Mucosa of descending colon (tissue), 3 donors: ENCODE results near the gene MARK3. TPM values are rescaled to one million over a fixed set of nuclear protein-coding genes. Genes with fewer than 3 reads are reported as not detected.

Source experiments
- ATAC-seq: fragments of 200-7000 bp; cut with Tn5 transposase; one replicate; pipeline ENCODE4 v1.9.1; 2020; ENCODE audit warnings: mild to moderate bottlenecking, moderate library complexity
- DNase-seq, 3 donors: peaks; one replicate each; pipeline ENCODE4 v3.0.0-alpha.2; 2020
- H3K36me3 ChIP-seq: fragments of 200-600 bp; one replicate; pipeline ENCODE4 v1.8.0; 2021; ENCODE audit warnings: low read depth, mild to moderate bottlenecking
- H3K4me1 ChIP-seq: fragments of 200-600 bp; one replicate; pipeline ENCODE4 v1.8.0; 2021; ENCODE audit warnings: low read depth, mild to moderate bottlenecking
- H3K4me3 ChIP-seq: fragments of 200-600 bp; one replicate; pipeline ENCODE4 v1.8.0; 2021; ENCODE audit warnings: mild to moderate bottlenecking
- H3K9me3 ChIP-seq: fragments of 200-600 bp; one replicate; pipeline ENCODE4 v1.8.0; 2021; ENCODE audit warnings: mild to moderate bottlenecking
- CTCF ChIP-seq: fragments of 200-600 bp; IDR thresholded peaks from one replicate; pipeline ENCODE4 v1.8.0; 2022; ENCODE audit warnings: antibody characterized with exemption, mild to moderate bottlenecking
- intact Hi-C, 2 donors: fragments of 100-400 bp; cut with DNase I in 1 of 2; cut with micrococcal nuclease in 1 of 2; formaldehyde crosslinking; loops; one replicate each; pipeline versions ENCODE4 v1.11.0 to v1.11.1; 2022; cut with DNase I, micrococcal nuclease
- total RNA-seq, 3 donors: library from RNA; stranded (reverse); fragmentation: NEBNext Ultra II Directional in 2 of 3; extraction: Animal tissue kit (Norgen Biotek cat#: 25700) in 2 of 3; gene quantifications; one replicate each; pipeline versions ENCODE4 v1.2.1 to v1.2.4, GENCODE V29; 2021 to 2023
- donor health status: DM: no; HTN: no; CAD: no; lungs with moderate emphysema.
- donor health status: DM: no; HTN: no; CAD: no.
- donor health status: DM: no; HTN: yes; CAD: no.

Gene MARK3
- total RNA-seq, 3 donors from 2014 or later = 60.8 to 85.7 (median 66.8) TPM

- intact Hi-C loops = no loop called here
- DNase-seq (no peak), ATAC-seq (no peak)
- H3K9me3 ChIP-seq = no peaks in the 10 kb centered on the region
- H3K4me1 ChIP-seq = no peaks in the 10 kb centered on the region
- TF ChIP-seq CTCF = no peak
- H3K4me3 ChIP-seq = no peak overlapping the region
- peaks cover 4% of the 10 kb centered on the region for H3K36me3 ChIP-seq
Observed at GRCh38 chr14:103476065-103476464, 90.8 kb downstream of the MARK3 start.

GRCh38 chr14:103476631-103477030, 91.4 kb downstream of the MARK3 start:
- ATAC-seq (no peak), DNase-seq (no peak)
- intact Hi-C loops = no loop called here
- Histone ChIP-seq H3K9me3 (no peaks in the 10 kb centered on the region), H3K4me3 (no peak overlapping the region), H3K4me1 (no peaks in the 10 kb centered on the region), H3K36me3 (peaks cover 4% of the 10 kb centered on the region)
- no peak for TF ChIP-seq CTCF

GRCh38 chr14:103480595-103480994, 95.4 kb downstream of the MARK3 start:
- TF ChIP-seq CTCF = no peak
- ATAC-seq (peak; percentile 24), DNase-seq (no peak)
- Histone ChIP-seq H3K36me3 (peaks cover 3% of the 10 kb centered on the region), H3K4me3 (no peak overlapping the region), H3K9me3 (no peaks in the 10 kb centered on the region), H3K4me1 (no peaks in the 10 kb centered on the region)
- intact Hi-C loops = no loop called here

GRCh38 chr14:103483600-103483999, 98.4 kb downstream of the MARK3 start:
- intact Hi-C loops = no loop called here
- H3K4me3 ChIP-seq = no peak overlapping the region
- H3K9me3 ChIP-seq = no peaks in the 10 kb centered on the region
- peaks cover 3% of the 10 kb centered on the region for H3K36me3 ChIP-seq
- no peaks in the 10 kb centered on the region for H3K4me1 ChIP-seq
- DNase-seq (no peak), ATAC-seq (no peak)
- TF ChIP-seq CTCF = no peak

GRCh38 chr14:103485504-103485903, 100.3 kb downstream of the MARK3 start:
- H3K4me1 ChIP-seq = no peaks in the 10 kb centered on the region
- DNase-seq (no peak), ATAC-seq (no peak)
- no peak overlapping the region for H3K4me3 ChIP-seq
- H3K9me3 ChIP-seq = no peaks in the 10 kb centered on the region
- peaks cover 3% of the 10 kb centered on the region for H3K36me3 ChIP-seq
- TF ChIP-seq CTCF = no peak
- intact Hi-C loops = no loop called here

GRCh38 chr14:103488071-103488470, 102.9 kb downstream of the MARK3 start:
- Histone ChIP-seq H3K4me1 (no peaks in the 10 kb centered on the region), H3K36me3 (peaks cover 3% of the 10 kb centered on the region), H3K9me3 (no peaks in the 10 kb centered on the region), H3K4me3 (no peak overlapping the region)
- TF ChIP-seq CTCF = no peak
- intact Hi-C loops = no loop called here
- ATAC-seq = no peak
- DNase-seq = no peak
